H1 (cell line): ENCODE measurements around the gene CHAT. TPM values are rescaled to one million over a fixed set of nuclear protein-coding genes. Genes with fewer than 3 reads are reported as not detected.

Experiments used
- CTCF ChIA-PET: fragments of 300-600 bp; sonication (Branson Sonifier 250); formaldehyde crosslinking; loops from one replicate; lab custom pipeline; 2021; ENCODE audit not compliant: partially characterized antibody; lab: Charles Lee
- POLR2A ChIA-PET: fragments of 300-600 bp; sonication (Branson Sonifier 250); formaldehyde crosslinking; loops from one replicate; lab custom pipeline; 2021; ENCODE audit warnings: inconsistent platforms; ENCODE audit not compliant: partially characterized antibody; lab: Charles Lee
- DNase-seq, 2 experiments: peaks; one replicate each; pipeline versions ENCODE4 v3.0.0 to v3.0.0-alpha.2; 2010 to 2022; ENCODE audit warnings: low spot score in 2 of 2, low read depth in 1 of 2, mixed read lengths in 1 of 2
- FAIRE-seq: peaks from 2 replicates; lab custom pipeline; 2011; peaks lifted over from hg19 to GRCh38; lab: Jason Lieb, UNC
- H2AFZ ChIP-seq: 2 replicates; pipeline ENCODE4 v1.8.1; 2012; ENCODE audit warnings: low read length, inconsistent platforms
- H2AK5ac ChIP-seq: 2 replicates; pipeline ENCODE4 v1.6.1; 2013; ENCODE audit warnings: low read depth, low read length
- H2BK120ac ChIP-seq: replicated peaks from 2 replicates; pipeline ENCODE3; 2013; ENCODE audit warnings: low read depth, low read length, inconsistent platforms
- H2BK12ac ChIP-seq: 2 replicates; pipeline ENCODE4 v1.6.1; 2013; ENCODE audit warnings: low read depth, low read length
- H2BK15ac ChIP-seq: 2 replicates; pipeline ENCODE4 v1.6.1; 2013; ENCODE audit warnings: low read length
- H2BK20ac ChIP-seq: 2 replicates; pipeline ENCODE4 v1.6.1; 2013; ENCODE audit warnings: low read length
- H2BK5ac ChIP-seq: 2 replicates; pipeline ENCODE4 v1.6.1; 2013; ENCODE audit warnings: low read depth, low read length
- H3K14ac ChIP-seq: 2 replicates; pipeline ENCODE4 v1.6.1; 2013; ENCODE audit warnings: inconsistent platforms; ENCODE audit not compliant: insufficient read length
- H3K18ac ChIP-seq: 2 replicates; pipeline ENCODE4 v1.6.1; 2013; ENCODE audit warnings: low read length; ENCODE audit errors: extremely low read depth
- H3K23ac ChIP-seq: 2 replicates; pipeline ENCODE4 v1.6.1; 2013; ENCODE audit warnings: inconsistent platforms; ENCODE audit not compliant: insufficient read length
- H3K23me2 ChIP-seq: 2 replicates; pipeline ENCODE4 v1.6.1; 2013; ENCODE audit warnings: low read depth, low read length
- H3K27ac ChIP-seq: 2 replicates; pipeline ENCODE4 v1.6.1; 2011; ENCODE audit warnings: low read depth, low read length, inconsistent platforms
- H3K27me3 ChIP-seq, 4 experiments: replicated peaks in 1 of 4; 1 replicate in 1 of 4; 2 replicates in 3 of 4; pipeline versions ENCODE4 v1.6.1 to v1.8.1; 2011 to 2013; ENCODE audit warnings: low read length in 3 of 4, mild to moderate bottlenecking in 3 of 4, inconsistent platforms in 2 of 4, mixed read lengths in 2 of 4, moderate library complexity in 1 of 4; ENCODE audit not compliant: control insufficient read depth in 3 of 4, insufficient read depth in 3 of 4; ENCODE audit errors: extremely low read depth in 1 of 4
- H3K36me3 ChIP-seq, 4 experiments: 2 replicates each; pipeline versions ENCODE4 v1.6.1 to v1.8.1; 2011 to 2013; ENCODE audit warnings: mild to moderate bottlenecking in 4 of 4, low read length in 3 of 4, moderate library complexity in 2 of 4, control low read depth in 1 of 4, inconsistent platforms in 1 of 4; ENCODE audit not compliant: insufficient read depth in 4 of 4, control insufficient read depth in 2 of 4
- H3K4ac ChIP-seq: replicated peaks from 2 replicates; pipeline ENCODE3; 2013; ENCODE audit warnings: low read length, low read depth, mixed read lengths, inconsistent platforms; ENCODE audit not compliant: insufficient read length
- H3K4me1 ChIP-seq, 4 experiments: replicated peaks in 1 of 4; 1 replicate in 1 of 4; 2 replicates in 3 of 4; pipeline versions ENCODE4 v1.6.1 to v1.8.1; 2011 to 2013; ENCODE audit warnings: low read length in 3 of 4, inconsistent platforms in 2 of 4, mixed read lengths in 1 of 4; ENCODE audit not compliant: insufficient read depth in 4 of 4, control insufficient read depth in 3 of 4
- H3K4me2 ChIP-seq, 2 experiments: 2 replicates each; pipeline versions ENCODE4 v1.6.1 to v1.8.1; 2011 to 2013; ENCODE audit warnings: low read depth in 2 of 2, low read length in 2 of 2, control low read depth in 1 of 2, inconsistent platforms in 1 of 2, mild to moderate bottlenecking in 1 of 2; ENCODE audit not compliant: insufficient read depth in 1 of 2
- H3K4me3 ChIP-seq, 4 experiments: fragments of 200-600, 300-600 bp in 1 of 4; sonication (generic), shearing (Covaris generic), sonication (Bioruptor Twin) in 1 of 4; 2 replicates each; pipeline versions ENCODE4 v1.5.1 to v1.8.1; 2011 to 2016; ENCODE audit warnings: low read length in 4 of 4, low read depth in 3 of 4, control low read depth in 2 of 4, inconsistent platforms in 2 of 4, mild to moderate bottlenecking in 2 of 4, mixed read lengths in 1 of 4, moderate library complexity in 1 of 4; ENCODE audit not compliant: insufficient read depth in 2 of 4; ENCODE audit errors: extremely low read depth in 1 of 4
- H3K56ac ChIP-seq: replicated peaks from 2 replicates; pipeline ENCODE3; 2013; ENCODE audit warnings: low read depth, mild to moderate bottlenecking, mixed read lengths, low read length, inconsistent platforms; ENCODE audit not compliant: insufficient read length
- H3K79me1 ChIP-seq: 2 replicates; pipeline ENCODE4 v1.6.1; 2013; ENCODE audit warnings: low read depth, low read length, control low read depth
- H3K79me2 ChIP-seq, 2 experiments: 2 replicates each; pipeline versions ENCODE4 v1.6.1 to v1.8.1; 2012 to 2013; ENCODE audit warnings: low read length in 2 of 2, mild to moderate bottlenecking in 2 of 2, inconsistent platforms in 1 of 2; ENCODE audit not compliant: insufficient read depth in 2 of 2, control insufficient read depth in 1 of 2
- H3K9ac ChIP-seq, 4 experiments: replicated peaks in 1 of 4; 1 replicate in 1 of 4; 2 replicates in 3 of 4; pipeline versions ENCODE4 v1.6.1 to v1.8.1; 2011 to 2013; ENCODE audit warnings: low read depth in 3 of 4, low read length in 3 of 4, control low read depth in 2 of 4, mild to moderate bottlenecking in 2 of 4, moderate library complexity in 2 of 4, inconsistent platforms in 1 of 4; ENCODE audit errors: extremely low read depth in 1 of 4
- H3K9me3 ChIP-seq, 2 experiments: 2 replicates each; pipeline versions ENCODE4 v1.6.1 to v1.8.1; 2012 to 2013; ENCODE audit warnings: mild to moderate bottlenecking in 2 of 2, moderate library complexity in 2 of 2, control low read depth in 1 of 2, inconsistent platforms in 1 of 2, low read depth in 1 of 2, low read length in 1 of 2, mixed read lengths in 1 of 2; ENCODE audit not compliant: insufficient read depth in 2 of 2
- H4K20me1 ChIP-seq, 2 experiments: replicated peaks in 1 of 2; 2 replicates each; pipeline versions ENCODE3 to v1.8.1; 2011 to 2013; ENCODE audit warnings: inconsistent platforms in 2 of 2, low read length in 2 of 2, mild to moderate bottlenecking in 1 of 2; ENCODE audit not compliant: insufficient read depth in 2 of 2, control insufficient read depth in 1 of 2
- H4K5ac ChIP-seq: 2 replicates; pipeline ENCODE4 v1.6.1; 2013; ENCODE audit warnings: low read length, low read depth, mixed read lengths, inconsistent platforms; ENCODE audit not compliant: insufficient read length
- H4K8ac ChIP-seq: 2 replicates; pipeline ENCODE4 v1.8.0; 2013; ENCODE audit warnings: mild to moderate bottlenecking, moderate library complexity, low read length, inconsistent platforms; ENCODE audit not compliant: insufficient read depth; ENCODE audit errors: extremely low read depth
- H4K91ac ChIP-seq: replicated peaks from 2 replicates; pipeline ENCODE3; 2013; ENCODE audit warnings: low read length, mixed read lengths, inconsistent platforms; ENCODE audit not compliant: insufficient read length
- CEBPB ChIP-seq: IDR thresholded peaks from 2 replicates; pipeline ENCODE4 v1.6.1; 2012; ENCODE audit warnings: low read depth, low read length
- E2F6 ChIP-seq: IDR thresholded peaks from 2 replicates; pipeline ENCODE4 v1.6.1; 2012; ENCODE audit warnings: inconsistent platforms
- GTF2F1 ChIP-seq: IDR thresholded peaks from 2 replicates; pipeline ENCODE4 v1.6.1; 2012; ENCODE audit warnings: low read depth, low read length, improper control_type of control experiment, borderline replicate concordance
- HDAC2 ChIP-seq, 2 experiments: fragments of 300-600 bp in 1 of 2; sonication (generic) in 1 of 2; IDR thresholded peaks; 2 replicates each; pipeline ENCODE4 v1.6.1; 2011 to 2012; ENCODE audit warnings: low read depth in 2 of 2, low read length in 2 of 2, mild to moderate bottlenecking in 2 of 2, moderate library complexity in 2 of 2, borderline replicate concordance in 1 of 2, inconsistent platforms in 1 of 2
- HDAC6 ChIP-seq: IDR thresholded peaks from one replicate; pipeline ENCODE4 v1.7.1; 2012; ENCODE audit warnings: low read depth, mild to moderate bottlenecking, inconsistent platforms, low read length, moderate library complexity
- MAX ChIP-seq: IDR thresholded peaks from 2 replicates; pipeline ENCODE4 v1.6.1; 2012; ENCODE audit warnings: inconsistent platforms
- NANOG ChIP-seq: IDR thresholded peaks from 2 replicates; pipeline ENCODE4 v1.6.1; 2011; ENCODE audit warnings: low read length, low read depth, mild to moderate bottlenecking, inconsistent platforms; ENCODE audit not compliant: insufficient read depth, poor library complexity, severe bottlenecking
- PHF8 ChIP-seq: fragments of 200-600 bp; sonication (generic); conservative IDR thresholded peaks from 2 replicates; pipeline ENCODE4 v1.7.1; 2012; ENCODE audit warnings: low read depth, mild to moderate bottlenecking, inconsistent platforms, low read length, moderate library complexity
- POU5F1 ChIP-seq: IDR thresholded peaks from 2 replicates; pipeline ENCODE4 v1.6.1; 2011; ENCODE audit warnings: low read depth, mild to moderate bottlenecking, low read length, moderate library complexity
- SUZ12 ChIP-seq: fragments of 200-600 bp; sonication (generic); IDR thresholded peaks from 2 replicates; pipeline ENCODE4 v1.6.1; 2012; ENCODE audit warnings: mild to moderate bottlenecking, inconsistent platforms, low read length, moderate library complexity, mixed read lengths
- WGBS, 2 experiments: shearing (Covaris generic) in 1 of 2; methylation state at CpG; one replicate each; pipeline versions ENCODE4 v1.1.6 to v1.1.7; 2013 to 2015; ENCODE audit warnings: low lambda C conversion rate in 2 of 2, mixed read lengths in 2 of 2, inconsistent platforms in 1 of 2, low coverage in 1 of 2, missing lambda C conversion rate in 1 of 2; ENCODE audit not compliant: insufficient replicate concordance in 2 of 2, insufficient coverage in 1 of 2, insufficient read length in 1 of 2; ENCODE audit errors: extremely low coverage in 1 of 2, missing lambda C conversion rate in 1 of 2; 5-methylcytosine and 5-hydroxymethylcytosine counted together
- polyA plus RNA-seq, 7 experiments: library from polyadenylated mRNA; depleted of rRNA in 3 of 7; stranded (reverse) in 5 of 7; unstranded in 2 of 7; fragments of >200 nt in 5 of 7; fragments of 200-250 nt in 2 of 7; gene quantifications; 1 replicate in 5 of 7; 2 replicates in 1 of 7; 4 replicates in 1 of 7; pipeline versions ENCODE4 v1.2.1 to v1.2.3, GENCODE V29; 2011 to 2013; ENCODE audit warnings: missing spikeins in 2 of 7, mixed read lengths in 2 of 7
- total RNA-seq: library from RNA; stranded (reverse); fragmentation: NEBNext Ultra II Directional; extraction: Animal tissue kit (Norgen Biotek cat#: 25700); gene quantifications from 2 replicates; pipeline ENCODE4 v1.2.1, GENCODE V29; 2021

The CHAT gene
- total and polyA plus RNA-seq, 2 of the 8 experiments (the other 6 are each of a cell fraction or from before 2014, with no cell fraction given): not detected

GRCh38 chr10:49611166-49611815 lies 2.5 kb upstream of the CHAT start:
- Histone ChIP-seq H2AFZ (no peak overlapping the region; the same call in 1 of the 2 replicates), H2BK15ac (0 out of 2 replicates have a peak overlapping the region, but pooled peaks have one; percentile 29), H3K4me3 (peak overlapping the region in 3 of 4 experiments; percentile 11 to 72 (median 15); a peak in 5 of 8 replicates), H3K56ac (no peak overlapping the region), H3K79me1 (no peaks in the 10 kb centered on the region), H3K36me3 (peaks cover 0 to 6% (median 0%) of the 10 kb centered on the region in 4 experiments; a peak in 1 of 8 replicates), H3K4me2 (peak overlapping the region; percentile 70 to 71), H3K4me1 (peaks cover 0 to 47% (median 29%) of the 10 kb centered on the region in 4 experiments; a peak in 6 of 7 replicates), H3K9me3 (no peaks in the 10 kb centered on the region; a peak in 1 of 4 replicates), H3K4ac (no peak overlapping the region), H2BK5ac (no peak overlapping the region), H4K5ac (no peak overlapping the region), H3K27ac (no peak overlapping the region), H3K18ac (no peak overlapping the region), H2AK5ac (no peak overlapping the region), H4K91ac (no peak overlapping the region), H4K20me1 (peaks cover 17 to 48% of the 10 kb centered on the region in 2 experiments), H3K27me3 (peaks cover 91 to 94% (median 93%) of the 10 kb centered on the region in 4 experiments), H2BK120ac (no peak overlapping the region), H3K23me2 (peaks cover 16% of the 10 kb centered on the region; the same call in 1 of the 2 replicates), H3K14ac (no peak overlapping the region), H3K23ac (no peak overlapping the region), H4K8ac (peak overlapping the region; percentile 80; the same call in 1 of the 2 replicates), H3K9ac (no peak overlapping the region), H2BK12ac (peak overlapping the region; percentile 87; the same call in 1 of the 2 replicates), H3K79me2 (no peaks in the 10 kb centered on the region), H2BK20ac (no peak overlapping the region)
- DNase-seq (peak in 1 of 2 experiments; percentile 82), FAIRE-seq (no peak)
- ChIA-PET CTCF (interaction anchor here (0.6 to 2.3 kb wide), 7 partner anchors 8 to 25 kb away, joined by 3 to 9 read pairs (median 3); no protein-coding TSS in a partner anchor), POLR2A (interaction anchor here (1.0 to 1.3 kb wide), 2 partner anchors 79 to 216 kb away, joined by 3 read pairs; no protein-coding TSS in a partner anchor)
- 8% methylated on average over 63 of the region's 63 CpGs; no CpG with 5 or more reads in 1 of the 2 experiments for whole genome bisulfite sequencing, 2 experiments
- peak; percentile 86 for TF ChIP-seq E2F6
- no peak for TF ChIP-seq CEBPB
- no peak for TF ChIP-seq GTF2F1
- no peak for TF ChIP-seq NANOG
- TF ChIP-seq SUZ12: peak; percentile 85
- no peak for TF ChIP-seq POU5F1
- no peak for TF ChIP-seq PHF8
- no peak for TF ChIP-seq HDAC2 (IDR thresholded peaks at IDR 0.05; ENCODE audit: borderline replicate concordance in 1 of 2, low read depth in 2 of 2, low read length in 2 of 2)
- peak; percentile 85 for TF ChIP-seq MAX
- no peak for TF ChIP-seq HDAC6
